ENCODE measurements around the gene POLR1D.
A peak's percentile ranks its signal among the peaks of the same experiment; 100 is the strongest.

The POLR1D gene

DNA sequence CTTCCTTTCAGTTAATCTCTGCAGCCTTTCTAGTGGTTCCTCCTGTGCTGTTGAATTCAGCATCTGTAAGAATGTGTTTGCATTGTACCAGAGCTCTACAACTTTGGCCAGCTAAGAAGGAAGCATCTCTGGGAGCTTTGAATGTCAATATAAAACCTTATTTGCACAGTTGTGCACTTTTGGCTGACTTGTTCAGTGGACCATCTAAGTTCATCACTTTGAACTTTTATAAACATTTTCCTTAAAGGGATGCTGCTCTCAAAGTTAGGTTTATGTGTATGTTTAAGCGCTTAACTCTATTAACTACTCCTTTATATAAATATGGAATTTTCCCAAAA, 15.6 kb downstream of the POLR1D start:
- Histone ChIP-seq H3K4me2 (ENCODE audit: insufficient read depth, low read length) (no peak overlapping the region), H3K79me2 (ENCODE audit: insufficient read depth, low read length) (peaks cover 92% of the 10 kb centered on the region), H3K27ac (ENCODE audit: low read length) (no peak overlapping the region), H3K4me1 (ENCODE audit: insufficient read depth, low read length) (peaks cover 4% of the 10 kb centered on the region; the same call in 1 of the 2 replicates), H3K36me3 (ENCODE audit: insufficient read depth, low read length) (peaks cover 15% of the 10 kb centered on the region; the same call in 1 of the 2 replicates), H4K20me1 (ENCODE audit: insufficient read depth, low read length) (peaks cover 38% of the 10 kb centered on the region; the same call in 1 of the 2 replicates), H3K9me3 (ENCODE audit: insufficient read depth, low read length, severe bottlenecking) (no peaks in the 10 kb centered on the region), H3K9ac (ENCODE audit: low read depth, low read length) (no peak overlapping the region), H3K27me3 (ENCODE audit: insufficient read depth, low read length, poor library complexity) (no peaks in the 10 kb centered on the region), H2AFZ (ENCODE audit: low read depth, low read length) (no peak overlapping the region), H3K4me3 (ENCODE audit: low read depth in 1 of 2, low read length in 2 of 2) (no peak overlapping the region)
- DNase-seq (no peak), ATAC-seq (ENCODE audit: insufficient read depth, low read depth) (no peak)
- no peak for TF ChIP-seq CTCF (IDR thresholded peaks at IDR 0.05; ENCODE audit: borderline replicate concordance, extremely low read depth, low read length, poor library complexity, severe bottlenecking)

DNA sequence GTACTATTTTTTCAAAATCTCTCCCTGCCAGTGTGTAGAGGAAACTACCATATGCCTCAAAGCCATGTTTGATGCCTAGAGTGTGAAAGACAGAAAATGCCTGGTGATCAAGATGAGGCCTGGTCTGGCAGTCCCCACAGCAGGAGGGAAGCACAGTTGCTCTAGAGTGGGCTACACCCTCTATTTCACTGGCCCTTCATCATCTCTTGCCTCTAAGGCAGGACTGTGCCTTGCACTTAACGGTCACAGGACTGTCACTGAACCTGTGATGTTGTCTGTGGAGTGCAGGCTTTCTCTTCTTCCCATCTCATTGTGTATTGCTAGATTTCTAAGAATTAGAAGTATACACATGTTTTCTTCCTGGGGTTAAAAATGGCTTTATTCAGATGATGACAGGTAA, 16.3 kb downstream of the POLR1D start:
- peaks cover 4% of the 10 kb centered on the region; the same call in 1 of the 2 replicates for H3K4me1 ChIP-seq (ENCODE audit: insufficient read depth, low read length)
- H3K9ac ChIP-seq (ENCODE audit: low read depth, low read length) = no peak overlapping the region
- H2AFZ ChIP-seq (ENCODE audit: low read depth, low read length) = no peak overlapping the region
- peaks cover 34% of the 10 kb centered on the region; the same call in 1 of the 2 replicates for H4K20me1 ChIP-seq (ENCODE audit: insufficient read depth, low read length)
- H3K9me3 ChIP-seq (ENCODE audit: insufficient read depth, low read length, severe bottlenecking) = no peaks in the 10 kb centered on the region
- ATAC-seq (ENCODE audit: insufficient read depth, low read depth) (no peak), DNase-seq (no peak)
- H3K36me3 ChIP-seq (ENCODE audit: insufficient read depth, low read length) = peaks cover 10% of the 10 kb centered on the region; the same call in 1 of the 2 replicates
- H3K4me2 ChIP-seq (ENCODE audit: insufficient read depth, low read length) = no peak overlapping the region
- peak overlapping the region; percentile 31; the same call in 1 of the 2 replicates for H3K27ac ChIP-seq (ENCODE audit: low read length)
- no peaks in the 10 kb centered on the region for H3K27me3 ChIP-seq (ENCODE audit: insufficient read depth, low read length, poor library complexity)
- no peak overlapping the region for H3K4me3 ChIP-seq (ENCODE audit: low read depth in 1 of 2, low read length in 2 of 2)
- TF ChIP-seq EZH2 (IDR thresholded peaks at IDR 0.05; ENCODE audit: borderline replicate concordance, low read depth, low read length, severe bottlenecking) = no peak
- TF ChIP-seq CTCF (IDR thresholded peaks at IDR 0.05; ENCODE audit: borderline replicate concordance, extremely low read depth, low read length, poor library complexity, severe bottlenecking) = no peak
- peaks cover 92% of the 10 kb centered on the region for H3K79me2 ChIP-seq (ENCODE audit: insufficient read depth, low read length)

GRCh38 chr13:27638521-27638920, 16.8 kb downstream of the POLR1D start:
- no peak overlapping the region for H2AFZ ChIP-seq (ENCODE audit: low read depth, low read length)
- H3K27ac ChIP-seq (ENCODE audit: low read length) = no peak overlapping the region
- peaks cover 10% of the 10 kb centered on the region; the same call in 1 of the 2 replicates for H3K36me3 ChIP-seq (ENCODE audit: insufficient read depth, low read length)
- no peak for ATAC-seq (ENCODE audit: insufficient read depth, low read depth)
- H3K4me1 ChIP-seq (ENCODE audit: insufficient read depth, low read length) = peaks cover 4% of the 10 kb centered on the region; the same call in 1 of the 2 replicates
- peaks cover 33% of the 10 kb centered on the region; the same call in 1 of the 2 replicates for H4K20me1 ChIP-seq (ENCODE audit: insufficient read depth, low read length)
- no peaks in the 10 kb centered on the region for H3K27me3 ChIP-seq (ENCODE audit: insufficient read depth, low read length, poor library complexity)
- no peak for TF ChIP-seq CTCF (IDR thresholded peaks at IDR 0.05; ENCODE audit: borderline replicate concordance, extremely low read depth, low read length, poor library complexity, severe bottlenecking)
- no peak for TF ChIP-seq EZH2 (IDR thresholded peaks at IDR 0.05; ENCODE audit: borderline replicate concordance, low read depth, low read length, severe bottlenecking)
- H3K9me3 ChIP-seq (ENCODE audit: insufficient read depth, low read length, severe bottlenecking) = no peaks in the 10 kb centered on the region
- H3K4me2 ChIP-seq (ENCODE audit: insufficient read depth, low read length) = no peak overlapping the region
- DNase-seq = no peak
- H3K9ac ChIP-seq (ENCODE audit: low read depth, low read length) = no peak overlapping the region
- no peak overlapping the region for H3K4me3 ChIP-seq (ENCODE audit: low read depth in 1 of 2, low read length in 2 of 2)
- peaks cover 92% of the 10 kb centered on the region for H3K79me2 ChIP-seq (ENCODE audit: insufficient read depth, low read length)

- Histone ChIP-seq H3K36me3 (ENCODE audit: insufficient read depth, low read length) (peaks cover 9% of the 10 kb centered on the region; the same call in 1 of the 2 replicates), H3K4me1 (ENCODE audit: insufficient read depth, low read length) (peaks cover 4% of the 10 kb centered on the region; the same call in 1 of the 2 replicates), H3K79me2 (ENCODE audit: insufficient read depth, low read length) (peaks cover 92% of the 10 kb centered on the region), H2AFZ (ENCODE audit: low read depth, low read length) (no peak overlapping the region), H3K9me3 (ENCODE audit: insufficient read depth, low read length, severe bottlenecking) (no peaks in the 10 kb centered on the region), H3K27me3 (ENCODE audit: insufficient read depth, low read length, poor library complexity) (no peaks in the 10 kb centered on the region), H3K4me3 (ENCODE audit: low read depth in 1 of 2, low read length in 2 of 2) (no peak overlapping the region), H4K20me1 (ENCODE audit: insufficient read depth, low read length) (peaks cover 36% of the 10 kb centered on the region; the same call in 1 of the 2 replicates), H3K4me2 (ENCODE audit: insufficient read depth, low read length) (no peak overlapping the region), H3K27ac (ENCODE audit: low read length) (no peak overlapping the region), H3K9ac (ENCODE audit: low read depth, low read length) (no peak overlapping the region)
- DNase-seq (no peak), ATAC-seq (ENCODE audit: insufficient read depth, low read depth) (no peak)
- no peak for TF ChIP-seq CTCF (IDR thresholded peaks at IDR 0.05; ENCODE audit: borderline replicate concordance, extremely low read depth, low read length, poor library complexity, severe bottlenecking)
- TF ChIP-seq EZH2 (IDR thresholded peaks at IDR 0.05; ENCODE audit: borderline replicate concordance, low read depth, low read length, severe bottlenecking) = no peak
Measured at GRCh38 chr13:27639186-27639585, 17.5 kb downstream of the POLR1D start.
